GM18502 (cell line): Measurements from ENCODE around the gene CFP.

ENCODE experiments used
- ATAC-seq: cut with Tn5 transposase; IDR thresholded peaks from one replicate; pipeline ENCODE4 v1.9.1; 2021; ENCODE audit warnings: mild to moderate bottlenecking; ENCODE audit not compliant: unreplicated experiment, poor library complexity

CFP gene

GRCh38 chrX:47643926-47644325, 14.2 kb upstream of the CFP start:
- ATAC-seq: no peak

GRCh38 chrX:47638816-47639215, 9.1 kb upstream of the CFP start:
- ATAC-seq: no peak

DNA sequence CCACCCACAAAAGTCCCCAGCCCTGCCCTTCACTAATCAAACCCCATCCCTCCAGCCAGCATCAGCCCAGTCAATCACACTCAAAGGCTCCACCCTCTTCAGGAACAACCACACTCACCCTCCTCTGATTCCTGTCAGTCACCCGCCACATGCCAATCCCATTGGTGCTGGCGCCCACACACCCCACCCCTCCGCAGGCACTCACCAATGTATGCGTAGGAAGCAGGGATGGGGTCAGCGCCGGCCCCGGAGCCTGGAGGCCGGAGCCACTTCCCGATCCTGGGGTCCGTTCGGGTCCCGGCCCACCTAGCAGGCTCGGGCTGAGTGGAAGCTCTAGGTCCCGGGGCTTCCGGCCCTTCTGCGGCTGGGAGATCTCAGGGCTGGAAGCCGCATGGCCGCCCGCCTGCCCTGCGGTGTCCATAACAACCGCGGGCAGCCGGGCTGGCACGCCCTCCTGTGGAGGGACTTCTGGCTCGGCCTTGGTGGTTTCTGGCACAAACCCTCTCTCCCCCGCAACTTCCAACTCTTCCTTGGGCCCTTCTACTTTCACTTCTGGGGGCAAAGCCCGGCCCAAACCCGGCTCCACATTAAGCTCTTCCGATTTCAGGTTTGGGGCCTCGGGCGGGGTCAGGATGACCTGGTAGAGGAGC, 7.9 kb upstream of the CFP start:
- ATAC-seq: peak; percentile 97

DNA sequence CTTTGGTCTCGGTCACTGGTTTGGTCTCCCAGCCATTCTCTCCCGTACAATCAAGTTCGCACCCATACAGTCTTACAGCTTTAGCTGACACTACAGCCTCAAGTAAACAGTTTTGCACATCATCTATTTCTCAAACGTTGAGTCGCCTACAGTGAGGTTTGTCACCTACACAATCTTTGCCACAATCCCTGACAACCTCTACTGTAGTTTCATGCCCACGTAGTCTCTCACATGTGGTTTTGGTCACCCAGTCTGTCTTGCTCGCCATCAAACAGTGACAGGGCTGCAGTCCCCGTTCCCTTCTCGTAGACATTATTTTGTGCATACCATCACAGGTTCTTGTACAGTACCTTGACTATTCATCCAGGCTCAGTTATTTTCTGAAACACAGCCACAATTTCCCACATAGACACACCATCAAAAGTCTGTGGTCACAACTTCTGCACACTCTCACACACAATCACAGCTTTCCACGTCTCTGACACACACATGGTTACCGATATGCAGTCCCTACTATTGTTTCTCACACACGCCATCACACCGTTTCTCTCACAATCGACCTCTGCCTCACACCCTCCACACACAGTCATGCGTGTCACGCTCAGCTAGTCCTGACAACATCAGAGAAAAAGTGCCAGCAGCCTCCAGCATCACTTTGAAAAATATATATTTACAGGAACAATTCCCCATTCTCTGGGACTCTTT, 5.3 kb upstream of the CFP start:
- ATAC-seq: no peak

GRCh38 chrX:47633689-47634590, 4.2 kb upstream of the CFP start:
- ATAC-seq: no peak

- ATAC-seq: no peak
Observed at GRCh38 chrX:47632666-47633065, 2.9 kb upstream of the CFP start.

DNA sequence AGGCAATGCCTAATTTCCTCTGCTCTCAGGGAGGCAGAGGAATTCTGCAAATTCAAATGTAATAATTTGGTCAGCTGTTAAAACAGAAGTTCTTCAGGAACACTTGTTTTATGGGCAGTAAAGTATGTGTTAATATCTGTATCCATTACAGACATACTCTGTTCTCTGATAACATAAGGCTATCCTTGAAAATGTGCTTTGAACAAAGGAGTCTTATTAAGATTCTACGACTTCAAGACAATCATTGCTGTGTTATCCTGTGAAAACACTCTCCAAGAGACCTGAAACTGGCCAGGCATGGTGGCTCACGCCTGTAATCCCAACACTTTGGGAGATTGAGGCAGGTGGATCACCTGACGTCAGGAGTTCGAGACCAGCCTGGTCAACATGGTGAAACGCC, 1.9 kb upstream of the CFP start:
- ATAC-seq: no peak

DNA sequence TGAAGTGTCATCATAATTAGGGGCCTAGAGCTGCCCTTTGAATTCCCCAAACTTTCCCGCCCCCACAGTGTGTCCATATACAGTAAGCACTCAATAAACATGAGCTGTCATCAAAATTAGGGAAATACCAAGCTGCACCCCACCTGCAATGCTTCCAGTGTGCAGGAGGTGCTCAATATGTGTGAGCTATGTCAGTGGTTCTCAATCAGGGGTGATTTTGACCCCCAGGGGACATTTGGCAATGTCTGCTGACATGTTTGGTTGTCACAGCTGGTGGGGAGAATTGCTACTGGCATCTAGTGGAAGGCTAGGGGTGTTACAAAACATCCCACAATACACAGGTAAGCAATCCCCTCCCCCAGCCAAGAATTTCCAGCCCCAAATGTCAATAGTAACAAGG, 748 bp downstream of the CFP start:
- no peak for ATAC-seq

DNA sequence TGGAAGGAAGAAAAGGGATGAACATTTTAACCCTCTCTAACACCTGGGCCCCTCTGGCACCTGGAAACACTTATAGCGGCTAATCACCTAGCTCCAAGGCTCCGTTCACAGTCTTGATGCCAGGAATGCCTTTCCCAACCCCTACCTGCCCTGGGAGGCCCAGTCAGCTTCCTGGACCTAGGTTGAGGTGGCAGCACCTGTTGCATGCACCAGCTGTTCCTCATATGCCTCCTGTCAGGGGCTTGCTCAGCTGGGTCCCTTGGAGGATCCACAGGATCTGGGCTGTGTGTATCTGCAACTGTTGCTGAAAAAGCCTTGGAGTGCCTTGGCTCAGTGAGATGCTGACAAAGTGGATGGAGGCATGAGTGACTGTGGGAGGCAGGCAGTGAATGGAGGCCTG, 4.4 kb downstream of the CFP start:
- ATAC-seq: no peak

DNA sequence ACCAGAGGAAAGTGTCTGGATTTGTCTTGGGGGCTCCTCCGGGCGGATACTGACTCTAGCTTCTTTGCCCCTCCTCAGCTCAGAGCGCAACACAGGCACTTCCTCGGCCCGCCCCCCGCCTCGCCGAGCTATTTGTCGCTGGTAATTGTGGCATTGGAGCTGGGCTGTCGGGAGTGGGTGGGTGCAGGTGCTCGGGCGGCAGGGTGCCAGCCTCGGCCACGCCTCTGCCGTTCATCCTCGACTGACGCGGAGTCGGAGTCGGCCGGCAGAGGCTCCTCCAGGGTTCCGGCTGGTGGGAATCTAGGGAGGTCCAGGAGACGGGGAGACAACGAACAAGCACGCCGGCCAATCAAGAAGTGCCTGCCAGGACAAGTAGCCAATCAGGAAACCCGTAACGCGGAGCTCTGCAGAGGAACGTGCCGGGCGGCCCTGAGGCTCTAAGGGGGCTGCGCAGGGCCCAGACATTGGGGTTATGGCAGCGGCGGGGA, 6.1 kb downstream of the CFP start:
- no peak for ATAC-seq

DNA sequence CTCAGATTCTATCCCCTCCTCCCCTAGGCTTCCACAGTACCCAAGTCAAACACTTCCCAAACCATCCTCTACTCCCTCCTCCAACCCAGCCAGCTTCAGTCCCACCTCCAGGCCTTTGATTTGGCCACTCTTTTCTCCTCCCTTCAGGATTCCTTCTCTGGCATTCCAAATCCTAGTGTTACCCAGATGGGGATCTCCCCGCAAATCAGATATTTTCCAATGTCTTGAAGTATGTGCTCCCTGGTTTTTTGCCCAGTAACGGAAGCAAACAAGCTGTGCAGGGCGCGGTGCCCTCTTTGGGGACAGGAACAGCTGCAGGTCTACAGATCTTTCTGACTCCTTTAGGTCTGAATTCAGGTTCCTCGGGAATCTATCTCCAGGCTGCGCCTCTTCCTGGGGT, 7.9 kb downstream of the CFP start:
- no peak for ATAC-seq

DNA sequence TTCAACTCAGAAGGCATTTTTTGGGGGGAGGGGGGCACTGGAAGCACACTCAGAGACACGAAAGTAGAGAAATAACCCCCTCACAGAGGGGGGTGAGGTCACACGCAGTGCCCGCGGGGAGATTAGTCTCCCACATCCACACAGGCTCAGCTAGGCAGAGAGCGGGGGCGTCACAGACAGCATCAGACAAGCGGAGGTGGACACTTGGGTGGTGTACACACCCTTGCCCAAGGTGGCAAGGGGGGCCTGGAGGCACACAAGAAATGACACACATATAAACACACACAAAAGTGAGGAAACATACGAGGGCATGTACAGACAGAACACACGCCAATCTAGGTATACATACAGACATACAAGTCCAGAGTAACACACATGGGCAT, 9.4 kb downstream of the CFP start:
- no peak for ATAC-seq

DNA sequence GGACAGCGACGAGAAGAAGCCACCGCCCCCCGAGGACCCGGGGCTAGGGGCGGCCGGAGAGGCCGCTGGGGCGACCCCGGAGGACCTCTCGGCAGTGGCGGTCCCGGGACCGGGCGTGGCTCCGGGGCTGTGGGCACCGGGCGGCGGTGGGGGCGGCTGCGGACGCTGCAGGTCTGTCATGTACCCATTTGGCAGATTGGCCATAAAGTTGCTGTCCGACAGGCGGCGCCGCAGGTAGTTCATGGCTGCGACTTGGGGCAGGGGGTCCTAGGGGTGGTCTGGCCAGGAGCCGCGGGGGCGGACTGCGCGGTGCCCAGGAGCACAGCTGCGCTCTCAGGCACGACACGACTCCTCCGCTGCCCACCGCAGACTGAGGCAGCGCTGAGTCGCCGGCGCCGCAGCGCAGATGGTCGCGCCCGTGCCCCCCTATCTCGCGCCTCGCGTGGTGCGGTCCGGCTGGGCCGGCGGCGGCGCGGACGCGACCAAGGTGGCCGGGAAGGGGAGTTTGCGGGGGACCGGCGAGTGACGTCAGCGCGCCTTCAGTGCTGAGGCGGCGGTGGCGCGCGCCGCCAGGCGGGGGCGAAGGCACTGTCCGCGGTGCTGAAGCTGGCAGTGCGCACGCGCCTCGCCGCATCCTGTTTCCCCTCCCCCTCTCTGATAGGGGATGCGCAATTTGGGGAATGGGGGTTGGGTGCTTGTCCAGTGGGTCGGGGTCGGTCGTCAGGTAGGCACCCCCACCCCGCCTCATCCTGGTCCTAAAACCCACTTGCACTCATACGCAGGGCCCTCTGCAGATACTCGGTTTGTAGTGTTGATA, 10.0 kb downstream of the CFP start, which contains the start of gene SYN1:
TSS of gene SYN1 (minus strand) at position 372 of the 817 bp plus-strand sequence. CDS start at position 243, 129 bp downstream.
- ATAC-seq: peak; percentile 68

GRCh38 chrX:47618923-47619485, 10.7 kb downstream of the CFP start:
- ATAC-seq: no peak

GRCh38 chrX:47614618-47615017, 15.1 kb downstream of the CFP start:
- no peak for ATAC-seq

DNA sequence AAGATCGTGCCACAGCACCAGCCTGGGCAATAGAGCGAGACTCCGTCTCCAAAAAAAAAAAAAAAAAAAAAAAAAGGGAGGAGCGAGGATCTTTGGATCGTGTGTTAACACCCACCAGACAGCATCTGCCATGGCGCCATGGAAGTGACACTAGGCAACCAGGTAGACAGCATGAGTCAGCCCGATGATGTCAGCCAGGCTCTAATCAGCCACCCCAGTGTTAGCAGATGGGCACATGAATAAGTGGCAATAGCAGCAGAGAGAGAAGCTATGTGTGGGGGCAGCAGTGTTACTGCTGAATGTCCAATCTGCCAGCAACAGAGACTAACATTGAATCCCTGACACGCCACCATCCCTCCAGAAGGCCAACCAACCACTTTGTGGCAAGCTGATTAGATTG, 16.6 kb downstream of the CFP start:
- ATAC-seq: no peak

GRCh38 chrX:47612418-47612817, 17.3 kb downstream of the CFP start:
- no peak for ATAC-seq

- ATAC-seq: no peak
Observed at GRCh38 chrX:47611926-47612325, 17.8 kb downstream of the CFP start.

DNA sequence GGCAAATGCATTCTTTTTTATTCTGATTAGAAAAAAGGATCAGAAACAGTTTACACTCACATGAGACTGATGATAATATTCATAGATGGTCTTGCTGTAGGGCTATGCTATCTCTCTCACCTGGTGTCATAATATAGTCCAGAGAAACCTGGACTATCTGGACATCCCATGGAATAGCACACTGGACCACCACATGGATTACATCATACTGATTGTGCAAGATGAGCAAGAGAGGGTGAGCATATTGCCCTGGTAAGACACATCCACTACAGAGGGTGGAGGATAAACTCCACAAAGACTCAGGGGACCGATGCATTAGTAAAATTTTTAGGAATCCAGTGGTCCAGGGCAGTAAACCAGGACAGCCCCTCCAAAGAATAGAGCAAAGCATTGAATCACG, 18.2 kb downstream of the CFP start:
- no peak for ATAC-seq

- ATAC-seq: no peak
Observed at GRCh38 chrX:47610511-47610910, 19.2 kb downstream of the CFP start.
